GM19397 (cell line): ENCODE results near the gene LCN10.
"Not testable (repeated sequence)": the region's sequence is repeated elsewhere in the genome, so short reads cannot be mapped to it uniquely, and the experiment has no call there.

ENCODE experiments used
- ATAC-seq: cut with Tn5 transposase; IDR thresholded peaks from one replicate; pipeline ENCODE4 v1.9.1; 2021; ENCODE audit warnings: mild to moderate bottlenecking, moderate library complexity; ENCODE audit not compliant: unreplicated experiment

LCN10 gene

GRCh38 chr9:136742591-136743391, at the start of gene LCN10:
TSS of gene LCN10 (minus strand) at chr9:136742940. CDS start at chr9:136742903, 37 bp downstream.
- ATAC-seq: no peak

DNA sequence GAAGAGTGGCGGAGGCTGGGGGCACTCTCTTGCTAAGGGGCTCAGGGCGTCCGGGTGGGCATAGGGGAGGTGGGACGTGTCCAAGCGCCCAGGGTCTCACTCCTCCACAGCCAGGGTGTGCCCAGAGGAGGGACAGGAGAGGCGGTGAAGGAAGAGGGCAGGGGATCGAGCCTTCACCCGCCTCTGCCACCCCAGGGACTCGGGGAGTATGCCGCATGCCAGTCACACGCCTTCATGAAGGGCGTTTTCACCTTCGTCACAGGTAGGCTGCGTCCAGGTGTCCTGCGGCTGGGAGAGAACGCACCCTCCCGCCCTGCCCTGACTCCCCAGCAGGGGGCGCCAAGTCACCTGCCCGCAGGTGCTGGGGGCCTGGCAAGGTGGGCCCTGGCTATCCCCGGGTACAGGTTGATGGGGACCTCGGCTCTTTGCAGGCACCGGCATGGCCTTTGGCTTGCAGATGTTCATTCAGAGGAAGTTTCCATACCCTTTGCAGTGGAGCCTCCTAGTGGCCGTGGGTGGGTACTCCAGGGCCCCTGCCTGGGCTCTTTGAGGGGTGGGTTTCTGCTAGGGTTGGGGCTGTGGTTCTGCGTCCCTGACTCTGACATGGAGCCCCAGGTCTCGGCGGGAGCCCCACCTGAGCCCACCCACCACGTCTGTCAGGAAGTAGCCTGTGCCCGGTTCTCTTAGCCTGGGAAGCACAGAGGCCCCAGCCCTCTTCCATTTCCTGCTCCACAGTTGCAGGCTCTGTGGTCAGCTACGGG, 49.0 kb upstream of the LCN10 start:
- ATAC-seq: no peak

- peak; percentile 83 for ATAC-seq
Measured at GRCh38 chr9:136790640-136791515, 48.1 kb upstream of the LCN10 start, which contains the start of gene TMEM141. TSS of gene TMEM141 (plus strand) at chr9:136791344. CDS start at chr9:136791371, 27 bp downstream.

- ATAC-seq: no peak
Measured at GRCh38 chr9:136789523-136789937, 46.8 kb upstream of the LCN10 start.

DNA sequence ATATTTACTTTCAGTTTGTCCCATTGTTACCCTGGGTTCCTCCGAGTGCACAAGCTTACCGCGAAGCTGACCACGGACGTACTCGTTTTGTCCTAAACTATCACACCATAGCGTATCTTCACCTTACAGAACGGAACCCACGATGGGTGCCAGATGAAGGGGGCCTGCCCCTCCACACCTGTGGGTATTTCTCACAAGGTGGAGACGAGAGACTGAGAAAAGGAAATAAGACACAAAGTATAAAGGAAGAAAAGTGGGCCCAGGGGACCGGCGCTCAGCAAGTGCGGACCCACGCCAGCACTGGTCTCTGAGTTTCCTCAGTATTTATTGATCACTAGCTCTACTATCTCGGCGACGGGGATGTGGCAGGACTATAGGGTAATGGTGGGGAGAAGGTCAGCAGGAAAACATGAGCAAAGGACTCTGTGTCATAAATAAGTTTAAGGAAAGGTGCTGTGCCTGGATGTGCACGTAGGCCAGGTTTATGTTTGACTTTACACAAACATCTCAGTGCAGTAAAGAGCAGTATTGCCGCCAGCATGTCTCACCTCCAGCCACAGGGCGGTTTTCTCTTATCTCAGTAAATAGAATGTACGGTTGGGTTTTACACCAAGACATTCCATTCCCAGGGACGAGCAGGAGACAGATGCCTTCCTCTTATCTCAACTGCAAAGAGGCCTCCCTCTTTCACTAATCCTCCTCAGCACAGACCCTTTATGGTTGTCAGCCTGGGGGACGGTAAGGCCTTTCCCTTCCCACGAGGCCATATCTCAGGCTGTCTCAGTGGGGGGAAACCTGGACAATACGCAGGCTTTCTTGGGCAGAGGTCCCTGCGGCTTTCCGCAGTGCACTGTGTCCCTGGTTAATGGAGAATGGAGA, 46.1 kb upstream of the LCN10 start:
- not testable (repeated sequence) for ATAC-seq

DNA sequence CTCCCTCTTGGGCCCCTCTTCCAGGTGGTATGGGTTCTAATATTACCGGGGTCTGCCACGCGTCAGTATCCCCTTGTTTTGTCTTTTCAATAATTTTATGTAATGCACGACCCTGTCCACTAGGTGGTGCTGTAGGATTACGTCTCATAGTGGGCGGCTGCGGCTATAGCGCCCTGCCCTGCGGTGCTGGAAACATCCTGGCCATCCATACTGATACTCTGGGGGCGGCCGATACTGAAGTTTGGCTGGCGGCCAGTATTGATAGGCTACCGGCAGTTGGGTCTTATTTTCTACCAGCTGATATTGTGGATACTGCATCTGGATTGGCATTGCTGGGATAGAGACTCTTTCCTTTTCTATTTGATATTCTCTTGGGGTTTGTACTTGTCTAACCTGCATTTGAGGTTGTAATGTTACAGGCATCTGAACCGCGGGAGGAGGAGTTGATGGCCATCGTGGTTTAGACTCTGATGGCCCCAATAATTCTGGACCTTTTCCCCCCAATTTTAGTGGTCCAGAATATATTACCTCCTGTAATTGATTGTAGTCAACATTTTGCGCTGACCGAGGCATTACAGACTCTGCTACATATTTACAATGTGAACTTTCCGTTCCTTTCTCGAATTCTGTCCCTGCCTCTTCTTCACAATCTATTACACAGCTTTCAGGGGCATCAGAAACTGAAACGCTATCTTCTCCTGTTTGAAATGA, 45.1 kb upstream of the LCN10 start:
- no peak for ATAC-seq

DNA sequence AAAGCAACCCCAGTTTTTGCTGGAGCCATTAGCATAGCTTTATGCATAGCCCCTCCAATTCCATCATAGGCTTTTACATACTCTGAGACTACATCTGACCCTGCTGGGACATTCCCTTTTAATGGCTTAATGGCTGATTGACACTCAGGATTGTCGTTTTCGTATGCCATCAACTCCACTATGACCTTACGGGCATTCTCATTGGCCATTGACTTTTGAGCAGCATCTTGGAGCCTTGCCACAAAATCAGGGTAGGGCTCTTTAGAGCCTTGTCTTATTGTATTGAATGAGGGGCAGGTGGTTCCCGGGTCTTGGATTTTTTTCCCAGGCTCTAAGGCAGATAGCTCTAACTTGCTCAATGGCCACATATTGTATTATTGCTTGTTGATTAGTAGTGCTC, 44.2 kb upstream of the LCN10 start:
- not testable (repeated sequence) for ATAC-seq

DNA sequence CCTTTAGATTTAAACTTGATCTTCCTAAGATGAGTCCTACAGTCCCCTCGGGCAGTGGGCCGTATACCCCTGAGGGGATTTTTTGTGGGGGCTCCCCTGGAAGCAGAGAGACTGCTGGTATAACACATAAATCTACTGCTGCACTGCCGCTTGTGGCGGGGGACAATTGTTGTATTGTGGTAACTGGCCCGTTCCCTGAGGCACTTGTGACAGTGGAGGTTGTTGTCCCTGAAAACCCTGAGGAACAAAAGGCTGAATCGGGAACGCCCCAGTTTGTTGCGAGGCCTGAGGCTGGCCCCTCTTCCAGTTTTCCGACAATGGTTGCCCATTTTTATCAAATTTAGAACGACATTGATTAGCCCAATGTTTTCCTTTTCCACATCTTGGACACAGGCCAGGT, 43.7 kb upstream of the LCN10 start:
- no peak for ATAC-seq

DNA sequence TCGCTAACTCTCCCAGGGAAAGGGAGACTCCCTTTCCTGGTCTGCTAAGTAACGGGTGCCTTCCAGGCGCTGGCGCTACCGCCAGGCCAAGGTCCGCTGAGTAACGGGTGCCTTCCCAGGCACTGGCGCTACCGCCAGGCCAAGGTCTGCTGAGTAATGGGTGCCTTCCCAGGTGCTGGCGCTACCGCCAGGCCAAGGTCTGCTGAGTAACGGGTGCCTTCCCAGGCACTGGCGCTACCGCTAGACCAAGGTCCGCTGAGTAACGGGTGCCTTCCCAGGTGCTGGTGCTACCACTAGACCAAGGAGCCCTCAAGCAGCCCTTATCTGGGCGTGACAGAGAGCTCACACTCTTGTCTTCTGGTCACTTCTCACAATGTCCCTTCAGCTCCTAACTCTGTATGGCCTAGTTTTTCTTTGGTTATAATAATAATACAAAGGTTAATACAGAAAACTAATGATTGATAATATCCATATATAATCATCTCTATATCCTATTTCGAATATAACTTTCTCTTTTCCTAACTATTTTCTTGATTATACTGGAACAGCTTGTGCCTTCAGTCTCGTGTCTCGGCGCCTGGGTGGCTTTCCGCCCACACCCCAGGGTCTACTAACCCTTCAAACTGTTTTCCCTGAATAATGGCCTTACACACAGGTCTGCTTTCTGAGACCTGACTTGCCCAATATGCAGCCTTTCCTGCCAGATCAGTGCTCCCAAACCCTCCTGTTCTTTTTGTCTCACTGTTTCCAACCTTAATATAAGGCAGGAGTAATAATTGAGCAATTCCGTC, 43.0 kb upstream of the LCN10 start:
- ATAC-seq: not testable (repeated sequence)

DNA sequence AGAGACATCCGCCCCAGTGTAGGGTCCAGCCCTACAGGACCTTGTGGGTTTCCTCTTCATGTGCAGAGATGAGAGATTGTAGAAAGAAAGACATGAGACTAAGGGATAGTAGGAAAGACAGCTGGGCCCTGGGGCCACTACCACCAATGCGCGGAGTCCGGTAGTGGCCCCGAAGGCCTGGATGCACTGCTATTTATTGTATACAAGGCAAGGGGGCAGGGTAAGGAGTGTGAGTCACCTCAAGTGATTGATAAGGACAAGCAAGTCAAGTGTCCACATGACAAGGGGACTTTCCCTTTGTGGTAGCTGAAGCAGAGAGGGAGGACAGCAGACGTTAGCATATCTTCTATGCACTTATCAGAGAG, 42.2 kb upstream of the LCN10 start:
- no peak for ATAC-seq

DNA sequence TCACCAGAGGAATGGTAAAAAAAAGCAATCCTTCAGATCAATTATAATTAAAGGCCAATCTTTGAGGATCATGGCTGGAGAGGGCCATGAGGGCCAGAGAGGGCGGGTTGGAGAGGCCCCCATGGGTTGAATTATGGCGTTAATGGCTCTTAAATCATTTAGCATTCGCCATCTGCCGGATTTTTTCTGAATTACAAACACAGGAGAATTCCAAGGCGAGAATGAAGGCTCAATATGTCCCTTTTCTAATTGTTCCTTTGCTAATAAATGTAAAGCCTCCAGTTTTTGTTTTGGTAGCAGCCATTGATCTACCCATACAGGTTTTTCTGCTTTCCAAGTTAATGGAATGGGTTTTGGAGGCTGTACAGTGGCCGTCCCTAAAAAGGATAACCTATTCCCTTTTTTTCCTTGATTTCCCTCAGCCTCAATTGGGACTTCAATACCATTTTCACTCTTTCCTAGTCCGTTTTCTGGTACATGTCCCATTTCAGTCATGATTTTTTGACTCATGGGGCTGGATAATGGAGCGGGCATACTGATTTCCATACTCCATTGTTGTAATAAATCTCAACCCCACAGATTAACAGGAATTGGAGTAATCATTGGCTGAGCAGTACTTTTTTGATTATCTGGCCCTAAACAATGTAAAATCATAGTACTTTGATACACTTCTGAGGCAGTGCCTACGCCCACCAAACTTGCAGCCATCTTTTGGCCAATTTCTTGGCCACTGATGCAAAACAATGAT, 41.7 kb upstream of the LCN10 start:
- ATAC-seq: no peak

DNA sequence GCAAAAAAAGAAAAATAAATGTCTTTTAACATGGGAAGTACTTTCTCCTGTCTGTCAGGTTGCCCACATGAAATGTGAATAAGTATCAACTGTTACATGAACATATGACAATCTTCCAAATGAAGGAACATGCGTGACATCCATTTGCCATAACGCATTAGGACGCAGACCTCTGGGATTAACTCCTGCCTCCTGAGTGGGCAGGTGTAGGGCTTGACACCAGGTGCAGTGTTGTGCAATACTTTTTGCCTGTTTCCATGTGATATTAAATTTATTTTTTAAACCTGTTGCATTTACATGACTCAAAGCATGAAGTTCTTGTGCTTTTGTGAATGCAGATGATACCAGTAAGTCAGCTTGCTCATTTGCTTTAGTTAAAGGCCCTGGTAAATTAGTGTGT, 39.7 kb upstream of the LCN10 start:
- ATAC-seq: no peak

- ATAC-seq: no peak
Measured at GRCh38 chr9:136779808-136780207, 37.1 kb upstream of the LCN10 start.

DNA sequence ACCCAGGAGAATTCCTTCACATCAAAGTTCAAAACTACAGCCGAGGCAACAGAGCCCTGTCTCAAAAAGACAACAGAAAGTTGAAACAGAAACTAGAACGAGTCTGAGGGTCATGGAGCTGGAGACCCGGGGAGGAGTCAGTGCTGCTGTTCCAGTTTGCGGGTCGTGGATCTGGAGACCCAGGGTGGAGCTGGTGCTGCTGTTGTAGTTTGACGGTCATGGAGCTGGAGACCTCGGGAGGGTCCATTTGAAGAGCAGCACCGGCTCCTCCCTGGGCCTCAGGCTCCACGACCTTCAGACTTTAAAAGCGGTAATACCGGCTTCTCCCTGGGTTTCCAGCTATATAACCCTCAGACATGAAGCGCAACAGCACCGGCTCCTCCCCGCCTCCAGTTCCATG, 34.6 kb upstream of the LCN10 start:
- no peak for ATAC-seq

DNA sequence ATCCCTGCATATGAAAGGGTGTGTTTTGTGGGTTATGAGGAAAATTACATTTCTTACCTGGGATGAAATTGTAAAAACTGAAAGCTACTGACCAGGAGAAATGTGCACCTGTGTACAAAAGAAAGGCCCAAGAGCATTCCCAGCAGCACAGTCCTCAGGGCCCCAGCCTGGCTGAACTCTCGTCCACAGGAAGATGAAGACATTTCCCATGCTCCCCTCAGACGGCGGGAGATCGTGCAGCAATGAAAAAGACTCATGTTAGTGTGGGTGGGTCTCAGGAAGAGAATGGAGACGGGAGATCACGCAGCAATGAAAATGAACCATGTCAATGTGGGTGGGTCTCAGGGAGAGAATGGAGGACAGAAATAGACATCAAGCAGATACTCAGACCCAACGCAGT, 34.2 kb upstream of the LCN10 start:
- ATAC-seq: no peak

DNA sequence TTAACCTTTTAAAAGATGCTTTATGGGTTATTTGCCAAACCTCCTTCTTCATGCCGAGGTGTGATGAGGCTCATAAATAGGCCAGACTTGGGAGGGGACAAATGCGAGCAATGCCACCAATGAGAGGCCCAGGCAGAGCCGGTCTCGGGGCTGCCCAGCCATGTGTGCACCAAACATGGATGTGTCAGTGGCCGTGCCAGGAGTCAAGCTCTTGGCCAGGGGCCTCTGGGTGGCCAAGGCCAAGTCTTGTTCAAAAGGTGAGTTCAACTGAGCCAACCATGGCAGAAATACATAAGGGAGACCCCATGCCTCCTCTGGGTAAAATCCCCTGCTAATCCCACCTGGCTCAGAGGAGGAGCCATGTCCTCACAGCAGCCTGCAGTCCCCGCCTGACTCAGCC, 32.5 kb upstream of the LCN10 start:
- ATAC-seq: no peak

DNA sequence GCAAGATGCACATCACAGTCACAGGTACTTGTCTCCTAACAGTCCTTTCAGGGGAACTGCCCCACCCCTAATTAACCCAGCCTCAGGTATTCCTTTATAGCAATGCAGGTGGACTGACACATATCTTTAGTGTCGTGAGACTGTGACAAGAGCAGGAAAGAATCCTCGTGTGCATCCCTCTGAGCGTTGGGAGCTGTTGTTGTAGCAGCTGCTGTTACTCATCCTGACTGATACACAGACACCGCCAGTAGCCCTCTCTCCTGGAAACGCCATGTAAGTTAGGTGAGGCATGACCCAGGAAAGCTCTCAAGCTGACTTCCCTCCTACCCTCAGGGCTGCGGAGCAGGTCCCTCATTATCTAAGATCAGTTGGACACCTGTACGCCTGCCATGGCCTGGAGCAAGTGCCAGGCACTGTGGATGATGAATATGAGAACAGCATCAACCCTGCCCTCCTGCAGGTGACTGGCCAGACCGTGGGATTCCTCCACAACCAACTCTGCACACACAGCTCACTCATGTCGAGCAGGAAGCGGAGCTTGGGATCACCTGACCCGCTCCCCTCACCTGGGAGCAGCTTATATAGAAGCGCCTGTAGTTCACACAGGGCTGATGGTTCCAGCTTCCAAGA, 31.8 kb upstream of the LCN10 start:
- ATAC-seq: no peak
